Measurements from ENCODE around the gene DAZ2. TPM values are rescaled to one million over a fixed set of nuclear protein-coding genes. Genes with fewer than 3 reads are reported as not detected.
"Not testable (repeated sequence)": the region's sequence is repeated elsewhere in the genome, so short reads cannot be mapped to it uniquely, and the experiment has no call there.

DAZ2 gene, protein sequence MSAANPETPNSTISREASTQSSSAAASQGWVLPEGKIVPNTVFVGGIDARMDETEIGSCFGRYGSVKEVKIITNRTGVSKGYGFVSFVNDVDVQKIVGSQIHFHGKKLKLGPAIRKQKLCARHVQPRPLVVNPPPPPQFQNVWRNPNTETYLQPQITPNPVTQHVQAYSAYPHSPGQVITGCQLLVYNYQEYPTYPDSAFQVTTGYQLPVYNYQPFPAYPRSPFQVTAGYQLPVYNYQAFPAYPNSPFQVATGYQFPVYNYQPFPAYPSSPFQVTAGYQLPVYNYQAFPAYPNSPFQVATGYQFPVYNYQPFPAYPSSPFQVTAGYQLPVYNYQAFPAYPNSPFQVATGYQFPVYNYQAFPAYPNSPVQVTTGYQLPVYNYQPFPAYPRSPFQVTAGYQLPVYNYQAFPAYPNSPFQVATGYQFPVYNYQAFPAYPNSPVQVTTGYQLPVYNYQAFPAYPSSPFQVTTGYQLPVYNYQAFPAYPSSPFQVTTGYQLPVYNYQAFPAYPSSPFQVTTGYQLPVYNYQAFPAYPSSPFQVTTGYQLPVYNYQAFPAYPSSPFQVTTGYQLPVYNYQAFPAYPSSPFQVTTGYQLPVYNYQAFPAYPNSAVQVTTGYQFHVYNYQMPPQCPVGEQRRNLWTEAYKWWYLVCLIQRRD
- total RNA-seq (not detected), polyA plus RNA-seq (not detected), total RNA-seq (0 reads per million in 6 experiments)

DNA sequence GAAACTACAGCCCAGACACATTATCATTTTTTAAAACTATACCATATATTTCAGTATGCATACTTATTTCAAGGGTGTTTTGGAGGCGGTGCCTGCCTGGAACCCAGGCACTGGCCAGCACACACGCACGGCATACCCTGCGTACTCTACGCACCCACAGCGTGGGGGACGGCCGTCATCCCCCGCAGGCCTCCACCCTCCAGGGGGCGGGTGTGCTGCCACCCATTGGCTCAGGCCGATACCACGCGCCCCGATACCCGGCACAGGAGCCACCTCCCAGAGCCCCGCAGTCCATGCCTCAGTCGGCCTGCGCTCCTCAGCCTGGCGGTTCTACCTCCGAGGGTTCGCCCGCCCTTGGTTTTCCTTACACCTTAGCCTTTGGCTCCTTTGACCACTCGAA, at the start of gene DAZ2:
Gene DAZ2 (plus strand): TSS at position 301 of the 400 bp plus-strand sequence. CDS start 208 bp downstream, outside the sequence.
- H3K27ac Mint-ChIP-seq, H3K36me3 Mint-ChIP-seq, POLR2A ChIA-PET, DNase-seq, H3K4me1 Mint-ChIP-seq, H3K27me3 Mint-ChIP-seq, ATAC-seq, H3K4me3 Mint-ChIP-seq, H3K9me3 Mint-ChIP-seq: not testable (repeated sequence)

DNA sequence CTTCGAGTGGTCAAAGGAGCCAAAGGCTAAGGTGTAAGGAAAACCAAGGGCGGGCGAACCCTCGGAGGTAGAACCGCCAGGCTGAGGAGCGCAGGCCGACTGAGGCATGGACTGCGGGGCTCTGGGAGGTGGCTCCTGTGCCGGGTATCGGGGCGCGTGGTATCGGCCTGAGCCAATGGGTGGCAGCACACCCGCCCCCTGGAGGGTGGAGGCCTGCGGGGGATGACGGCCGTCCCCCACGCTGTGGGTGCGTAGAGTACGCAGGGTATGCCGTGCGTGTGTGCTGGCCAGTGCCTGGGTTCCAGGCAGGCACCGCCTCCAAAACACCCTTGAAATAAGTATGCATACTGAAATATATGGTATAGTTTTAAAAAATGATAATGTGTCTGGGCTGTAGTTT, 20.4 kb upstream of the DAZ2 start, which contains the start of gene DAZ1:
Gene DAZ1 (minus strand): TSS at position 101 of the 400 bp plus-strand sequence. CDS start 208 bp downstream, outside the sequence.
- H3K27ac Mint-ChIP-seq, DNase-seq, H3K4me1 Mint-ChIP-seq, POLR2A ChIA-PET, H3K4me3 Mint-ChIP-seq, H3K36me3 Mint-ChIP-seq, H3K9me3 Mint-ChIP-seq, ATAC-seq, H3K27me3 Mint-ChIP-seq: not testable (repeated sequence)

DNA sequence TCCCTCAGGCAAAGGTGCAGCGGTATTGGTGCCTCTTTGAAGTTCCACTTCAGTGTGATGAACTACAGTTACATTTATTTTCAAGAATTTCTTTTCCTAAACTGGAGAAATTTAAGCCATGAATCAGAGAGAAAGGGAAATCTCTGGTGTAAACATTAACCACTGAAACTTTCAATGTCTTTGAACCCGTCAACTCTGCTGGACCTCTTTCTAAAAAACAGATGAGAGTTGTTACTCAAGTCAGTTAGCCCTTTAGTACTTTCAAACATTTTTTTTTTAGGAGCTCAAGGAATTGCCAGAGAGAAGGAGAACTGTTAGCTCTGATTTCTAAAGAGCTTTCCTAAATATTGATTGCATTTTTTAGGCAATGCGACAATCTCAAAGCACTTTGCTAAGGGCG, 11.9 kb upstream of the DAZ2 start:
- DNase-seq, H3K36me3 Mint-ChIP-seq, H3K4me3 Mint-ChIP-seq, H3K4me1 Mint-ChIP-seq, H3K9me3 Mint-ChIP-seq, H3K27ac Mint-ChIP-seq, POLR2A ChIA-PET, H3K27me3 Mint-ChIP-seq, ATAC-seq: not testable (repeated sequence)

DNA sequence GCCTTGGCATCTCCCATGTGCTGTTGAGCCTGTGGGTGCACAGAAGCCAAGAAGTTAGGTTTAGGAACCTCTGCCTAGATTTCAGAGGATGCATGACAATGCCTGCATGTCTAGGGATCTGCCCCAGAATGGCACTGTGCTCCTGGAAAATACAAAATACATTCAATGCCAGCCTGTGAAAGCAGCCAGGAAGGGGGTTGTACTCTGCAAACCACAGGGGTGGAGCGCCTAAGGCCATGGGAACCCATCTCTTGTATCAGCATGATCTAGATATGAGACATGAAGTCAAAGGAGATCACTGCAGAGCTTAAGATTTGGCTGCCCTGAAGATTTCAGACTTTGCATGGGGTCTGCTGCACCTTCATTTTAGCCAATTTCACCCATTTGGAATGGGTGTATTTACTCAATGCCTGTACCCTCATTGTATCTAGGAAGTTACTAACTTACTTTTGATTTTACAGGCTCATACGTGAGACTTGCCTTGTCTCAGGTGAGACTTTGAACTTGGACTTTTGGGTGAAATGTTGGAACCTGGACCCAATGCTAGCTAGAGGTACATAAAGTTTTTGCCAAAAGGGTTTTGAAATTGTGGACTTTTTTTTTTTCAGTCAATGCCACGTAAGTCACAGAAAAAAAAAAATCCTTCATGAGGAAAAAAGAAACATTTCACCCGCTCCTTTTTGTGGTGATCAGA, 9.4 kb upstream of the DAZ2 start:
- H3K27me3 Mint-ChIP-seq, H3K36me3 Mint-ChIP-seq, H3K9me3 Mint-ChIP-seq, H3K27ac Mint-ChIP-seq, DNase-seq, H3K4me3 Mint-ChIP-seq, H3K4me1 Mint-ChIP-seq, POLR2A ChIA-PET, ATAC-seq: not testable (repeated sequence)

DNA sequence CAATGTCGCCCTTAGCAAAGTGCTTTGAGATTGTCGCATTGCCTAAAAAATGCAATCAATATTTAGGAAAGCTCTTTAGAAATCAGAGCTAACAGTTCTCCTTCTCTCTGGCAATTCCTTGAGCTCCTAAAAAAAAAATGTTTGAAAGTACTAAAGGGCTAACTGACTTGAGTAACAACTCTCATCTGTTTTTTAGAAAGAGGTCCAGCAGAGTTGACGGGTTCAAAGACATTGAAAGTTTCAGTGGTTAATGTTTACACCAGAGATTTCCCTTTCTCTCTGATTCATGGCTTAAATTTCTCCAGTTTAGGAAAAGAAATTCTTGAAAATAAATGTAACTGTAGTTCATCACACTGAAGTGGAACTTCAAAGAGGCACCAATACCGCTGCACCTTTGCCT, 8.7 kb upstream of the DAZ2 start:
- ATAC-seq, H3K27ac Mint-ChIP-seq, DNase-seq, H3K4me3 Mint-ChIP-seq, H3K36me3 Mint-ChIP-seq, POLR2A ChIA-PET, H3K9me3 Mint-ChIP-seq, H3K27me3 Mint-ChIP-seq, H3K4me1 Mint-ChIP-seq: not testable (repeated sequence)

Other genes starting within 250 kb of the DAZ2 start
- not detected for gene BPY2, start 235.3 kb upstream of the DAZ2 start, total RNA-seq
- not detected for gene BPY2, start 235.3 kb upstream of the DAZ2 start, polyA plus RNA-seq
- gene DAZ1, start 20.5 kb upstream of the DAZ2 start, total RNA-seq: not detected
- not detected for gene DAZ1, start 20.5 kb upstream of the DAZ2 start, polyA plus RNA-seq